ENCODE data around the gene HYAL1.
"Not testable (repeated sequence)": the region's sequence is repeated elsewhere in the genome, so short reads cannot be mapped to it uniquely, and the experiment has no call there.

The HYAL1 gene

DNA sequence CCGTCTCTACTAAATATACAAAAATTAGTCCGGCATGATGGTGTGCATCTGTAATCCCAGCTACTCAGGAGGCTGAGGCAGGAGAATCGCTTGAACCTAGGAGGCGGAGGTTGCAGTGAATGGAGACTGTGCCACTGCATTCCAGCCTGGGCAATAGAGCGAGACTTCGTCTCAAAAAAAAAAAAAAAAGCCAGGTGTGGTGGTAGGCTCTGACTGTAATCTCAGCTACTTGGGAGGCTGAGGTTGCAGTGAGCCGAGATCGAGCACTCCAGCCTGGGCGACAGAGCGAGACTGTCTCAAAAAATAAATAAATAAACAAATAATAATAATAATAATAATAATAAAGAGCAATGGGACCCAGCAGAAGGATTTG is 30.9 kb downstream of the HYAL1 start:
- not testable (repeated sequence) for DNase-seq

DNA sequence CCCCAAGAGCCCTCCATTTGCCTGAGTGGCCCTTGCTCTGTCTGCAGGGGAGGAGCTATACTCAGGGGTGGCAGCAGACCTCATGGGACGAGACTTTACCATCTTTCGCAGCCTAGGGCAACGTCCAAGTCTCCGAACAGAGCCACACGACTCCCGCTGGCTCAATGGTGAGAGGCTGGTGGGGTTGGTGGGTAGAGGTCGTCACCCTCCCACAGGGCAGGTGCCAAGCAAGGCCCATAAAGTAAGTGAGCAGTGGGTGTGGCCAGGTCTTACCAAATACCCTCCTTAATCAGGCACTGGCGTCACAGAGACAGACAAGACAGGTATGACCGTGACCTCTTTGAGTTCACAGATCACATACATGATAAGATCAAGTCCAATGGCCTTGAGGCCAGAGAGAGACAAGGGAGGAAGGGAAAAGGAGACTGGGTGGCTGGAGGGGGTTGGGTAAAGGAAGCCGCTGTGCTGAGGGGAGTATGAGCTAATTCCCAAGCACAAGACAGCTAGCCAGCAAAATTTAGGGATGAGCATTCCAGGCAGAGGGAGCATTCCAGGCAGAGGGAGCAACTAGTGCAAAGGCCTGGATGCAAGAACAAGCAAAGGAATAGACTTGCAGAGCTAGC is 31.9 kb downstream of the HYAL1 start:
- DNase-seq = no peak

DNA sequence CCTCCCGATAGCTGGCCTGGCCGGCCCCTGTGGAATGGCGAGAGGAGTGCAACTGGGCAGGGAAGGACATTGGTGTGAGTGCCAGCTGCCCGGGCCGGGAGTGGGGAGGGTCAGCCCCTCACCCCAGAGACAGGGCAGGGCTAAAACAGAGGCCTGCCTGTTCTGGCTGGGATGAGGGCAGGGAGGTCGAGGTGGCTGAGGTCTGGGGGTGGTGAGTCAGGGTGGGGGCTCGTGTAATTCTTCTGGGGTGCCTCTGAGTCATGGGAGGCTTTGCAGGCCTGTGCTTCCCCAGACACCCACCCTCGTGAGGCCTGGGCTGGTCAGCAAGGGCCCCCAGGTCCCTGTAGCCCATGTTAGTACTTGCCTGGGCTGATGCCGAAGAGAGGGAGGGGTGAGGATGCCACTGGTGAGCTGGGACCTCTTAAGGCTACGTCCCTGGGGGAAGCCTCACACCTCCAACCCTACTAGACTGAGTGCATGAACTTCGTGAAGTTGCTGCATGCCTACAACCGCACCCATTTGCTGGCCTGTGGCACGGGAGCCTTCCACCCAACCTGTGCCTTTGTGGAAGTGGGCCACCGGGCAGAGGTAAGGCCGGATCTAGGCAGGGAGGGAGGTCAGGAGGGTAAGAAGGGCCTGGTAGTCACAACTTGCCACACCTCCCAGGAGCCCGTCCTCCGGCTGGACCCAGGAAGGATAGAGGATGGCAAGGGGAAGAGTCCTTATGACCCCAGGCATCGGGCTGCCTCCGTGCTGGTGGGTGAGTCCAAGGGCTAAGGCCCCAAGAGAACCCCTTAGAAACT is 32.8 kb downstream of the HYAL1 start:
- no peak for DNase-seq

DNA sequence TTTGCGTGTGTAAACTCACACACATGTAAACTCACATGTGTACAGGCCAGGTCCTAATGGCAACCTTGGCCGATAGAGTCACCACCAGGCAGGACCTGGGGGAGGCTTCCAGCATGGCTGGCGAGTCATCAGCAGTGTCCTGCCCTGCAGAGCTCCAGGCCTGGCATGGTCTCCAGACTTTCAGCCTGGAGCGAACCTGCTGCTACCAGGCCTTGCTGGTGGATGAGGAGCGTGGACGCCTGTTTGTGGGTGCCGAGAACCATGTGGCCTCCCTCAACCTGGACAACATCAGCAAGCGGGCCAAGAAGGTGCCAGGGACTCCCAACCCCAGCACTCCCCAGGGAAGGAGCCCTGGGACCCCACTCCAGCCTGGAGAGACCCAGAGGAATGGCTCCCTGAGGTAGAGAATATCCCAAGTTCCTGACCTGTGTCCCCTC is 33.4 kb downstream of the HYAL1 start:
- DNase-seq = no peak

GRCh38 chr3:50269460-50269859 is 33.9 kb downstream of the HYAL1 start:
- DNase-seq = no peak

- no peak for DNase-seq
Measured at GRCh38 chr3:50268703-50269451, 34.5 kb downstream of the HYAL1 start, which contains the start of gene SEMA3B. TSS of gene SEMA3B (plus strand) at chr3:50269147. CDS start at chr3:50269241, 94 bp downstream.

GRCh38 chr3:50268276-50268675 is 35.1 kb downstream of the HYAL1 start:
- DNase-seq = no peak

DNA sequence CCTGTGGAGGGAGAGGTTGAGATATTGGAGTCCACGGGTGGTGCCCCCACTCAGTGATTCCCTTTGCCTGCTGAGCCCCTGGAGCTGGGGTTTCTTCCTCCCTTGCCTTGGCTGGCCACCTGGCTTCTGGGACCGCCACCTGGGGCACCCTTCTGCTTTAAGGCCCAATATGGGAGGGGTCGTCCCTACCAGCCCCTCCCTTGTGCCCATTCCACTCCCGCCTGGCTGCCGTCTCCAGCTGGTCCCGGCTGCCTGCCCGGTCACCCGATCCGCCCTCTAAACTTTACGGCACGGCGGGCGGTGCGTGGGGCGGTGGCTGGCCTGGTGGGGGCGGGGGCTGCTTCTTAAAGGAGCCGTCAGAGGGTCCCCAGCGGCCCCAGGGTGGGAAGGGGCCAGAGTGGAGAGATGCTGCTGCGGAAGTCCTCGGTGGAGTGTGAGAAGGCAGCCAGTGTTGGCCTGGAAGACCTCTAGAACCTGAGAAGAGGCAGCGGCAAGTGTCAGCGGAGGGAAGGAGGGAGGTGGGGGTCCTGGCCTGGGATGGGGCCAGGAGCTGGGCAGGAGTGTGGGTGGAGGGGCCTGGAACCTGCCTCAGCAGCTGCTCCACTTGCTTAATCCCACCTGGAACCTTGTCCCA is 36.0 kb downstream of the HYAL1 start:
- DNase-seq = no peak

DNA sequence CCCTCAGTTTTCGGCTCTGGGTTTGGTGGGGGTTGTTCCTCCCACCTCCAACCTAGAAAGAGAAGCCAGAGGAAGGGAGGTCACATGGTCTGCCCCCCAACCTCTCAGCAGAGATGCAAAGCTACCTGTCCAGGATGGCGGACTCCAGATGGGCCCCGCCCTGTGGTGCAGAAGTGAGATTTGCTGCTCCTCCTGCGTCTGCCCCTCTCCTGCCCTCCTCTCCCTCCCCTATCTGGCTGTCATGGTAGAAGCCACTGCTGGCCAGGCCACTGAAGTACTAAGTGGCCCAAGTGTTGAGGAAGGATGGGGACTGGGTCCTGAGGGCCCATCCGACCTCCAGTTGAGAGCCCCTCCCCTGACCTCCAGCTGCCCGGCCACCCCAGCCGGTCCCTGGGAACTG is 36.5 kb downstream of the HYAL1 start:
- DNase-seq = no peak

DNA sequence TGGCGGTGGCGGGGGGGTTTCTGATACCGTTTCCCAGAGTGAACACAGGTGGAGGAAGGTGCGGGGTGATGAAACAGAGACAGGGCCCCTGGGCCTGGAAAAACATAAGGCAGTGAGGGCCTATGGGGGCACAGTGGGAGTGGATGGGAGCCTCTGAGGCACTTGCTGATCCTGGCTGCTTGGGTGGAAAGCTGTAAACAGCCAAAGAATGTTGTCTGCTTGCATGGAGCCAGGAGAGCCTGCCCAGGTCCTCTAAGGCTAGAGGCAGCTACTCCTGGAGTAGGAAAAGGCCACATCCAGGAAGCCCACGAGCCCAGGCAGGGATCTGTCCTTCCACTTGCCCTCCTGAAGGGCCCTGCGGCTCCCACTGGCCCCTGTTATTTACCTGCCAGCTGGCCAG is 37.4 kb downstream of the HYAL1 start:
- no peak for DNase-seq

GRCh38 chr3:50265571-50265970 is 37.8 kb downstream of the HYAL1 start:
- no peak for DNase-seq

DNA sequence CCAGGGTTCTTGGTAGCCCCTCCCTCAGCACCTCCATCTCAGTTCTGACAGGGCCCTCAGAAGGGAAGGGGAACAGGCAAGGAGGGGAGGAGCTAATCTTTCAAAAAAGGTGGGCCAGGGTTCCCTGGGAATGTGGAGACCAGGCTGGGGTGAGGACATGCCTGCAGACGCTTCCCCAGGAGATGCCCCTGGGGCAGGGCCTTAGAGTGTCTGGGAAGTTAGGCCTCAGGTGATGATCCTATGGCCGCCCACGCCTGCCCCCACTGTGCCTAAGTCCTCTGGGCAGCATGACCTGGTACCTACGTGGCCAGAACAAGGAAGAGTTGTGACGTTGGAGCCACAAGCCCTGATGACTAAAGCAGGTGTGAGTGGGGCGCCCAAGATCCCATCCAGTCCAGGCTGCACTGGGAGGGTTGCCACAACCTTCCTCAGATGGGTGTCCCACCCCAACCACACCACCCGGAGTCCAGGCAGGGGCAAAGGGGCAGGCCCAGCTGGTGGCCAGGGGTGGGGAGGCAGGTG is 38.3 kb downstream of the HYAL1 start:
- no peak for DNase-seq

DNA sequence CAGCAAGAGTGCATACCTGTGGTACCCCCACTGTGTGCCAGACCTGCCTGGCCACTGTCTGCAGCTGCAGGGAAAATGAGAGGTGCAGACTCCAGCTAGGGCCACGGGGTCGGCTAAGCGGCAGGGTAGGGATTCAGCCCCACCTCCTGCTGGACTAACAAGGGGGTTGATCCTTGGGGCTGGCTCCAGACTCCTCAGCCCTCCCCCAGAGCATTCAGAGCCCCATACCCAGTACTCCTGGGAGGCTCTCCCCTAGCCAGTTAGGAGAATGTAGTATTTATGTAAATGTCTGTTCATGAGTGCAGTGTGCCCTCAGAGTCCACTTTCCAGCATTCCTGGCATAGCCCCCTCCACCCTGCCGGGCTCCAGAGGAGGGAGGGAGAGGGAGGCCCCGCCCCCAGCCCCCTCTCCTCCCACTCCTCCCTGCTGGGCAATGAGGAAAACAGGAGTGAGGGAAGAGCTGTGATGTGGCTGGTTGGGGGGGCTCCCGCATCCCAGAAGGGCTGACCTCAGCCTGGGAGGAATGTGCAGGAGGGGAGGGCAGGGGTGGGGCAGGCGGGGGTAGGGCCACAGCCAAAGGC is 38.9 kb downstream of the HYAL1 start:
- no peak for DNase-seq

- DNase-seq = no peak
Measured at GRCh38 chr3:50263478-50264382, 39.6 kb downstream of the HYAL1 start.

DNA sequence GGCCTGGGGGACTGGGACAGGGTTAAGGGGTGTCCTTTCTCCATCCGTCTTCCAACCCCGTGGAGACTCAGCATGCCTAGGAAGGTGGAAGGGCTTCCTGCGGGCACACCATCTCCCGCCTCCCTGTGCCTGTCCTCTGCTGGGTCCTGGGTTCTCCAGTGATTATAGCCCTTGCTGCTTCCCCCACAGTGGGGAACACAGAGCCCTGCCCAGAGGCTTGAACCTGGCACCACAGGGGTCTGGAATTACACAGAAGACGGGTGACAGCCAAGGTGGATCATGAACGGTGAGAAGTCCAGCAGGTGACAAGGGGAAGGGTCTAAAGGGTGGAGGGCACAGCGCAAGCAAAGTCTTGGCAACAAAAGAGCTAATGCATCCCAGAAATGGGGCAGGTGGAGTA is 40.6 kb downstream of the HYAL1 start:
- no peak for DNase-seq

DNA sequence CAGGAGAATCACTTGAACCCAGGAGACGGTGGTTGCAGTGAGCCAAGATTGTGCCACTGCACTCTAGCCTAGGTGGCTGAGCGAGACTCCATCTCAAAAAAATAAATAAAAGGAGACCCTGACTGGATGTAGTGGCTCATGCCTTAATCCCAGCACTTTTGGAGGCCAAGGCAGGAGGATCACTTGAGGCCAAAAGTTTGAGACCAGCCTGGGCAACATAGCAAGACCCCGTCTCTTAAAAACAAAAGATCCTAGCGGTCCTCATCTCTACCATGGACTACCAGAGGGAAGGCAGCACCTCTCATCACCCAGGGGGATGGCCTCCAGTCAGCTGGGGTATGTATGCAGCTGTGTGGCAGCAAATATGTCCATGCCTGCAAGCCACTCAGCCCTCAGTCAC is 41.2 kb downstream of the HYAL1 start:
- not testable (repeated sequence) for DNase-seq

- no peak for DNase-seq
Measured at GRCh38 chr3:50261505-50261904, 41.9 kb downstream of the HYAL1 start.

DNA sequence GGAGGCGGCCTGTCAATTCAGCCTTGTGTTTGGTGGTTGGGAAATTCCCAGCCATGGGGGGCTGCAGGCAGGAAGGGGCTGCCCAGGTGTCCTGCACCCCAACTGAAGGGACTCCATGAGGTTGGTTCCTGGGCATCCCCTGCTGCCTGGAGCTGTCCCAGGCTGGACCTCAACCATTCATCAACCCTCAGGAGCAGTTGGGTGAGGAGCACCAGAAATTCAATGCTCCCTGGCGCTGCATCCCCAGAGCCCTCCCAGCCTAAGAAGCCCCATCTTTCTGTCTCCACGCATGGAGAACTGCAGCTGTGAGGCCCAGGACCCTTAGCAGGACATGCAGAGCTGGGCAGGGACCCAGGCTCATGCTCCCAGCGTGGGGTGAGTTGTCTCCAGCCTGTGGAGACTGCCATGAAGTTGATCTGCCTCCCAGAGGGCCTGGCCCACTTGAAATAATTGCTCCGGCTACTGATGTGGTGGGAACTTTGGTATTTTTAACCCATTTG is 42.4 kb downstream of the HYAL1 start:
- no peak for DNase-seq

- peak; percentile 84 to 86 for DNase-seq
Measured at GRCh38 chr3:50260027-50260941, 43.1 kb downstream of the HYAL1 start.

GRCh38 chr3:50259432-50260026 is 43.8 kb downstream of the HYAL1 start:
- DNase-seq = no peak
